ENCODE results near the gene NMB. TPM values are rescaled to one million over a fixed set of nuclear protein-coding genes. Genes with fewer than 3 reads are reported as not detected.
A peak's percentile ranks its signal among the peaks of the same experiment; 100 is the strongest.

The NMB gene
- polyA plus RNA-seq, 1 of the 3 experiments (the other 2 are of a cell fraction) = 6.5 TPM

- H4K20me1 ChIP-seq (ENCODE audit: insufficient read depth) = no peaks in the 10 kb centered on the region
- peak overlapping the region in 1 of 2 experiments; percentile 51; a peak in 1 of 4 replicates for H3K27ac ChIP-seq (ENCODE audit: low read depth in 2 of 2, low read length in 1 of 2)
- ChIA-PET CTCF (interaction anchor here (1.0 to 1.6 kb wide), 4 partner anchors 10 to 260 kb away, joined by 3 to 5 read pairs (median 4); no protein-coding TSS in a partner anchor), POLR2A (no interaction called here)
- no peak overlapping the region for H2AFZ ChIP-seq (ENCODE audit: low read depth)
- no peak overlapping the region for H3K9ac ChIP-seq
- no peaks in the 10 kb centered on the region for H3K9me3 ChIP-seq
- H3K9me2 ChIP-seq = no peaks in the 10 kb centered on the region
- no peak overlapping the region for H3K4me2 ChIP-seq
- H3F3A ChIP-seq (replicated peaks; ENCODE audit: insufficient read depth) = peaks cover 32% of the 10 kb centered on the region
- H3K4me3 ChIP-seq (ENCODE audit: low read depth in 2 of 2, low read length in 1 of 2) = no peak overlapping the region
- WGBS (ENCODE audit: low lambda C conversion rate) = 98% methylated on average over 3 of the region's 3 CpGs
- DNase-seq = no peak
- H3K4me1 ChIP-seq (ENCODE audit: control insufficient read depth in 1 of 2, insufficient read depth in 2 of 2, low read depth in 1 of 2, low read length in 1 of 2) = peaks cover 5 to 9% of the 10 kb centered on the region in 2 experiments; a peak in 2 of 4 replicates
- peaks cover 9% of the 10 kb centered on the region for H3K79me2 ChIP-seq (ENCODE audit: insufficient read depth)
- TF ChIP-seq MXI1 (IDR thresholded peaks at IDR 0.05; ENCODE audit: low read depth, low read length) (no peak), RFX5 (IDR thresholded peaks at IDR 0.05; ENCODE audit: low read length) (no peak), PBX3 (IDR thresholded peaks at IDR 0.05) (no peak), ZBTB33 (IDR thresholded peaks at IDR 0.05; ENCODE audit: borderline replicate concordance, low read depth) (no peak), GATA2 (CRISPR knock-in tag; IDR thresholded peaks at IDR 0.05) (no peak), CHD2 (IDR thresholded peaks at IDR 0.05; ENCODE audit: low read length, partially characterized antibody) (no peak), RAD21 (IDR thresholded peaks at IDR 0.05; ENCODE audit: low read length) (no peak), TCF12 (IDR thresholded peaks at IDR 0.05) (no peak), FOXJ3 (CRISPR knock-in tag; IDR thresholded peaks at IDR 0.05) (no peak), ELF1 (IDR thresholded peaks at IDR 0.05) (no peak), REST (IDR thresholded peaks at IDR 0.05; ENCODE audit: low read depth, low read length) (no peak), USF1 (IDR thresholded peaks at IDR 0.05; ENCODE audit: borderline replicate concordance, low read depth) (no peak), IRF3 (IDR thresholded peaks at IDR 0.05; ENCODE audit: low read depth, low read length) (no peak), YY1 (IDR thresholded peaks at IDR 0.05; ENCODE audit: low read depth) (no peak), RXRA (IDR thresholded peaks at IDR 0.05; ENCODE audit: borderline replicate concordance, low read depth) (no peak)
- peaks cover 49 to 60% of the 10 kb centered on the region in 2 experiments for H3K36me3 ChIP-seq (replicated peaks in 1 of 2; ENCODE audit: control insufficient read depth in 1 of 2, insufficient read depth in 2 of 2, low read length in 1 of 2)
- H3K27me3 ChIP-seq (ENCODE audit: insufficient read depth) = no peaks in the 10 kb centered on the region
Observed at GRCh38 chr15:84668221-84668982, 10.4 kb upstream of the NMB start.

All from SK-N-SH (cell line).